Right lobe of liver (tissue), 6 donors: ENCODE data around the gene CFL1. TPM values are rescaled to one million over a fixed set of nuclear protein-coding genes. Genes with fewer than 3 reads are reported as not detected.

Experiments used
- ATAC-seq, 4 donors: fragments of 200-7000 bp; cut with Tn5 transposase; one replicate each; pipeline ENCODE4 v1.9.1; 2020; ENCODE audit warnings: mild to moderate bottlenecking in 4 of 4, moderate library complexity in 4 of 4
- DNase-seq, 3 donors: peaks; one replicate each; pipeline ENCODE4 v3.0.0-alpha.2; 2020
- H3K27ac ChIP-seq, 3 donors: fragments of 200-600 bp; one replicate each; pipeline ENCODE4 v1.8.0; 2022
- H3K27me3 ChIP-seq, 2 donors: fragments of 200-600 bp; one replicate each; pipeline ENCODE4 v1.8.0; 2022
- H3K36me3 ChIP-seq, 4 donors: fragments of 200-600 bp; sonication (generic) in 1 of 4; one replicate each; pipeline versions ENCODE4 v1.5.1 to v1.8.0; 2017 to 2022; ENCODE audit warnings: control low read depth in 1 of 4
- H3K4me1 ChIP-seq, 4 donors: fragments of 200-600 bp; sonication (generic) in 1 of 4; one replicate each; pipeline versions ENCODE4 v1.5.1 to v1.8.0; 2017 to 2022; ENCODE audit warnings: control low read depth in 1 of 4
- H3K4me3 ChIP-seq, 3 donors: fragments of 200-600 bp; one replicate each; pipeline ENCODE4 v1.8.0; 2022
- H3K9me3 ChIP-seq, 4 donors: fragments of 200-600 bp; sonication (generic) in 1 of 4; one replicate each; pipeline versions ENCODE4 v1.5.1 to v1.8.0; 2017 to 2022; ENCODE audit warnings: control low read depth in 1 of 4
- CTCF ChIP-seq, 4 donors: fragments of 200-600 bp in 3 of 4; fragments of 450-650 bp in 1 of 4; IDR thresholded peaks; one replicate each; pipeline versions ENCODE4 v1.5.1 to v1.8.0; 2016 to 2022; ENCODE audit warnings: antibody characterized with exemption in 4 of 4, mild to moderate bottlenecking in 2 of 4
- POLR2A ChIP-seq: fragments of 450-650 bp; IDR thresholded peaks from one replicate; pipeline ENCODE4 v1.6.1; 2017; ENCODE audit warnings: antibody characterized with exemption, mild to moderate bottlenecking
- WGBS: methylation state at CpG from one replicate; pipeline ENCODE4 v1.1.6; 2018; ENCODE audit warnings: low coverage, low lambda C conversion rate; ENCODE audit not compliant: insufficient coverage; ENCODE audit errors: missing lambda C conversion rate; 5-methylcytosine and 5-hydroxymethylcytosine counted together
- intact Hi-C, 2 donors: fragments of 100-400 bp; cut with DNase I; formaldehyde crosslinking; loops; one replicate each; pipeline versions ENCODE4 v1.11.2 to v1.14.1; 2022
- total RNA-seq, 6 experiments: library from RNA; depleted of rRNA in 2 of 6; stranded (reverse); fragments of >200 nt in 2 of 6; fragmentation: NEBNext Ultra II Directional in 3 of 6; extraction: Animal tissue kit (Norgen Biotek cat#: 25700) in 3 of 6; gene quantifications; one replicate each; pipeline versions ENCODE4 v1.1.0 to v1.2.4, GENCODE V29; 2016 to 2023
- donor health status: DM: no; HTN: yes; CAD: no.
- donor health status: DM: no; HTN: no; CAD: no.
- donor health status: DM: no; HTN: no; CAD: no.
- donor health status: DM: no; HTN: yes; CAD: no.
- donor health status: DM: no; HTN: yes; CAD: no.

Gene CFL1
- total RNA-seq, 6 experiments from 2014 or later: 219 to 503 (median 313) TPM

- peak; percentile 17 to 46 (median 35) for ATAC-seq
- no peaks in the 10 kb centered on the region for H3K9me3 ChIP-seq
- no peak overlapping the region for H3K4me3 ChIP-seq
- peak in 1 of 3 donors; percentile 28 for DNase-seq
- H3K36me3 ChIP-seq: no peaks in the 10 kb centered on the region
- H3K4me1 ChIP-seq: no peaks in the 10 kb centered on the region
- H3K27me3 ChIP-seq: no peaks in the 10 kb centered on the region
- no peak for TF ChIP-seq CTCF (IDR thresholded peaks at IDR 0.05)
- no peak for TF ChIP-seq POLR2A
- no peak overlapping the region for H3K27ac ChIP-seq
- intact Hi-C loops: loop anchor here in 1 of 2 donors (10.0 kb wide), 2 partner anchors 95 to 185 kb away; partner anchors contain the start of gene KAT5
- 70% methylated on average over 13 of the region's 23 CpGs for WGBS
Observed at GRCh38 chr11:65810046-65810868, 47.7 kb downstream of the CFL1 start.

GRCh38 chr11:65809496-65809895, 48.5 kb downstream of the CFL1 start:
- Histone ChIP-seq H3K4me3 (no peak overlapping the region), H3K36me3 (no peaks in the 10 kb centered on the region), H3K27ac (no peak overlapping the region), H3K27me3 (no peaks in the 10 kb centered on the region), H3K9me3 (no peaks in the 10 kb centered on the region), H3K4me1 (no peaks in the 10 kb centered on the region)
- WGBS: 33% methylated on average over 1 of the region's 9 CpGs
- ATAC-seq (no peak), DNase-seq (peak in 1 of 3 donors; percentile 35)
- intact Hi-C loops: no loop called here
- no peak for TF ChIP-seq POLR2A
- TF ChIP-seq CTCF (IDR thresholded peaks at IDR 0.05): no peak

- Histone ChIP-seq H3K27me3 (no peaks in the 10 kb centered on the region), H3K9me3 (no peaks in the 10 kb centered on the region), H3K4me1 (no peaks in the 10 kb centered on the region), H3K36me3 (no peaks in the 10 kb centered on the region), H3K4me3 (no peak overlapping the region), H3K27ac (no peak overlapping the region)
- WGBS: 70% methylated on average over 16 of the region's 20 CpGs
- peak in 1 of 4 donors; percentile 27 for ATAC-seq
- TF ChIP-seq POLR2A (no peak), CTCF (IDR thresholded peaks at IDR 0.05) (no peak)
- intact Hi-C loops: no loop called here
- DNase-seq: peak in 1 of 3 donors; percentile 34
Observed at GRCh38 chr11:65808744-65809341, 49.1 kb downstream of the CFL1 start.

GRCh38 chr11:65806979-65807378, 51.0 kb downstream of the CFL1 start:
- H3K27ac ChIP-seq: no peak overlapping the region
- no peaks in the 10 kb centered on the region for H3K9me3 ChIP-seq
- no peak for TF ChIP-seq POLR2A
- no peak for TF ChIP-seq CTCF (IDR thresholded peaks at IDR 0.05)
- H3K27me3 ChIP-seq: no peaks in the 10 kb centered on the region
- intact Hi-C loops: no loop called here
- 49% methylated on average over 5 of the region's 6 CpGs for WGBS
- no peaks in the 10 kb centered on the region for H3K4me1 ChIP-seq
- no peak for ATAC-seq
- no peaks in the 10 kb centered on the region for H3K36me3 ChIP-seq
- H3K4me3 ChIP-seq: no peak overlapping the region
- peak in 1 of 3 donors; percentile 11 for DNase-seq

Other genes starting within 250 kb of the CFL1 start
- gene MAP3K11, start 244.0 kb downstream of the CFL1 start, total RNA-seq: 10 to 100 TPM; 48.3 to 67.1 (median 60.9) TPM
- 10 to 100 TPM; 11.2 to 32.9 (median 12.4) TPM for gene PCNX3, start 242.4 kb downstream of the CFL1 start, total RNA-seq
- gene SIPA1, start 220.1 kb downstream of the CFL1 start, total RNA-seq: 10 to 100 TPM; 21.1 to 34.1 (median 25.3) TPM
- gene RELA, start 195.3 kb downstream of the CFL1 start, total RNA-seq: 10 to 100 TPM; 27.8 to 51.1 (median 41.9) TPM
- 10 to 100 TPM; 17.8 to 30.4 (median 24.0) TPM for gene KAT5, start 145.9 kb downstream of the CFL1 start, total RNA-seq
- gene RNASEH2C, start 137.4 kb downstream of the CFL1 start, total RNA-seq: 10 to 100 TPM; 16.8 to 39.1 (median 26.1) TPM
- 10 to 100 TPM in 3 of 6 experiments, 1 to 10 TPM in 3; 5.0 to 13.5 (median 9.7) TPM for gene AP5B1, start 77.2 kb downstream of the CFL1 start, total RNA-seq
- gene OVOL1, start 71.1 kb downstream of the CFL1 start, total RNA-seq: not detected
- gene SNX32, start 24.2 kb downstream of the CFL1 start, total RNA-seq: under 1 TPM in 3 of 6 experiments, not detected in 3; 0.16 to 0.37 (median 0.31) TPM
- 10 to 100 TPM; 14.0 to 25.6 (median 19.7) TPM for gene MUS81, start 2.3 kb upstream of the CFL1 start, total RNA-seq
- gene EFEMP2, start 14.6 kb upstream of the CFL1 start, total RNA-seq: 10 to 100 TPM in 1 of 6 experiments, 1 to 10 TPM in 5; 5.1 to 13.9 (median 7.8) TPM
- gene CTSW, start 21.7 kb upstream of the CFL1 start, total RNA-seq: 1 to 10 TPM in 3 of 6 experiments, under 1 TPM in 3; 0.49 to 1.3 (median 1.0) TPM
- 10 to 100 TPM; 19.4 to 66.1 (median 23.3) TPM for gene FIBP, start 30.3 kb upstream of the CFL1 start, total RNA-seq
- gene CCDC85B, start 32.5 kb upstream of the CFL1 start, total RNA-seq: 10 to 100 TPM in 2 of 6 experiments, 1 to 10 TPM in 4; 4.9 to 19.2 (median 6.6) TPM
- gene FOSL1, start 42.2 kb upstream of the CFL1 start, total RNA-seq: 1 to 10 TPM in 1 of 6 experiments, under 1 TPM in 3, not detected in 2; 0.35 to 1.2 (median 0.89) TPM
- gene C11orf68, start 60.9 kb upstream of the CFL1 start, total RNA-seq: 10 to 100 TPM in 4 of 6 experiments, 1 to 10 TPM in 2; 6.5 to 14.0 (median 12.4) TPM
- 10 to 100 TPM; 21.8 to 50.8 (median 32.6) TPM for gene DRAP1, start 61.2 kb upstream of the CFL1 start, total RNA-seq
- not detected for gene TSGA10IP, start 87.3 kb upstream of the CFL1 start, total RNA-seq
- gene SART1, start 103.6 kb upstream of the CFL1 start, total RNA-seq: 10 to 100 TPM; 14.3 to 34.1 (median 20.6) TPM
- gene EIF1AD, start 144.0 kb upstream of the CFL1 start, total RNA-seq: 10 to 100 TPM; 11.5 to 22.1 (median 13.1) TPM
- 10 to 100 TPM; 30.2 to 96.9 (median 72.0) TPM for gene BANF1, start 144.3 kb upstream of the CFL1 start, total RNA-seq
- gene CST6, start 153.8 kb upstream of the CFL1 start, total RNA-seq: not detected
- gene CATSPER1, start 168.3 kb upstream of the CFL1 start, total RNA-seq: not detected
- not detected for gene GAL3ST3, start 191.0 kb upstream of the CFL1 start, total RNA-seq
- 10 to 100 TPM; 52.2 to 85.4 (median 67.2) TPM for gene SF3B2, start 194.2 kb upstream of the CFL1 start, total RNA-seq
- gene PACS1, start 212.1 kb upstream of the CFL1 start, total RNA-seq: 10 to 100 TPM in 4 of 6 experiments, 1 to 10 TPM in 2; 5.8 to 23.7 (median 12.5) TPM